ENCODE data around the gene THRAP3. TPM values are rescaled to one million over a fixed set of nuclear protein-coding genes. Genes with fewer than 3 reads are reported as not detected.

Gene THRAP3
- total and polyA plus RNA-seq, 2 donors (not counting 3 experiments of a cell fraction or from before 2014, with no cell fraction given), result 38.0 to 144 TPM

GRCh38 chr1:36337830-36338229 lies 113.6 kb downstream of the THRAP3 start:
- POLR2A ChIA-PET, result no interaction called here
- H3K27ac ChIP-seq (ENCODE audit: insufficient read depth, low read depth, low read length), result no peak overlapping the region
- no peaks in the 10 kb centered on the region for H3K9me1 ChIP-seq (replicated peaks; ENCODE audit: control insufficient read depth, extremely low read depth, insufficient read depth, low read length)
- intact Hi-C loops (cut with micrococcal nuclease) (no loop called here), dilution Hi-C loops (cut with MboI; ENCODE audit: extremely low pct_ligation_motif_present, low sequenced_read_pairs) (no loop called here)
- H3K9me3 ChIP-seq (replicated peaks; ENCODE audit: control insufficient read depth, insufficient read depth, low read length), result no peaks in the 10 kb centered on the region
- CTCF ChIA-PET, result no interaction called here
- no peak for TF ChIP-seq GATA2 (IDR thresholded peaks at IDR 0.05; ENCODE audit: insufficient read depth, insufficient read length, low read depth, low read length)
- no peak for TF ChIP-seq CTCF (IDR thresholded peaks at IDR 0.05; ENCODE audit: extremely low read depth in 1 of 2, insufficient read depth in 1 of 2, low read depth in 1 of 2, low read length in 2 of 2)
- no peak for TF ChIP-seq MYC (IDR thresholded peaks at IDR 0.05; ENCODE audit: low read depth, low read length)
- no peak for TF ChIP-seq JUN (IDR thresholded peaks at IDR 0.05; ENCODE audit: borderline replicate concordance, insufficient read depth, insufficient read length, low read depth)
- no peak for TF ChIP-seq POLR2AphosphoS5 (IDR thresholded peaks at IDR 0.05; ENCODE audit: insufficient read depth, low read depth, low read length)
- TF ChIP-seq MAX (IDR thresholded peaks at IDR 0.05; ENCODE audit: insufficient read depth, insufficient read length), result no peak
- no peak for TF ChIP-seq POLR2A (IDR thresholded peaks at IDR 0.05; ENCODE audit: low read depth, low read length)
- no peak for TF ChIP-seq EZH2 (IDR thresholded peaks at IDR 0.05; ENCODE audit: borderline replicate concordance, low read depth, low read length, severe bottlenecking)
- H4K20me1 ChIP-seq (replicated peaks; ENCODE audit: control insufficient read depth, extremely low read depth, insufficient read depth, low read length), result no peaks in the 10 kb centered on the region
- FAIRE-seq, result no peak
- no peaks in the 10 kb centered on the region for H3K79me2 ChIP-seq (ENCODE audit: control insufficient read depth, insufficient read depth, low read length)
- H3K27me3 ChIP-seq (ENCODE audit: control insufficient read depth in 2 of 2, insufficient read depth in 2 of 2, low read length in 2 of 2), result no peaks in the 10 kb centered on the region
- no peak overlapping the region for H3K4me2 ChIP-seq (ENCODE audit: insufficient read depth, low read length)
- H3K36me3 ChIP-seq (ENCODE audit: control insufficient read depth in 2 of 2, extremely low read depth in 1 of 2, insufficient read depth in 2 of 2, low read length in 2 of 2), result peaks cover 0 to 1% of the 10 kb centered on the region in 2 experiments
- DNase-seq (ENCODE audit: low read depth, low spot score), result no peak
- no peak overlapping the region for H2AFZ ChIP-seq (ENCODE audit: low read depth, low read length)
- peaks cover 15% of the 10 kb centered on the region for H3K4me1 ChIP-seq (ENCODE audit: control insufficient read depth, extremely low read depth, insufficient read depth, low read length)
- BruUV-seq (replicated peaks), result no TSS peak
- no peak overlapping the region for H3K4me3 ChIP-seq (replicated peaks in 1 of 3; ENCODE audit: insufficient read depth in 1 of 3, low read depth in 1 of 3, low read length in 3 of 3)
- no peak overlapping the region for H3K9ac ChIP-seq (replicated peaks; ENCODE audit: extremely low read depth, insufficient read depth, low read length)
